Measurements from ENCODE around the gene FZD7.

- TF ChIP-seq CTCF (IDR thresholded peaks at IDR 0.05), result no peak
- no peak for TF ChIP-seq POLR2AphosphoS5 (IDR thresholded peaks at IDR 0.05)
Observed at GRCh38 chr2:202036601-202037037, 3.0 kb downstream of the FZD7 start.
